Measurements from ENCODE around the gene XRCC6.

GRCh38 chr22:41638748-41639147 is 17.7 kb downstream of the XRCC6 start:
- TF ChIP-seq CTCF (IDR thresholded peaks at IDR 0.05) (no peak), POLR2AphosphoS5 (IDR thresholded peaks at IDR 0.05) (no peak), POLR2A (IDR thresholded peaks at IDR 0.05) (no peak)

Data from prostate gland (tissue), 2 donors.